HG03280 (cell line): ENCODE data around the gene SPHK1.

Source experiments
- ATAC-seq: cut with Tn5 transposase; IDR thresholded peaks from one replicate; pipeline ENCODE4 v1.9.1; 2021; ENCODE audit warnings: mild to moderate bottlenecking, moderate library complexity; ENCODE audit not compliant: unreplicated experiment

Gene SPHK1

GRCh38 chr17:76360461-76360860 lies 23.9 kb upstream of the SPHK1 start:
- ATAC-seq, result no peak

- ATAC-seq, result no peak
Observed at GRCh38 chr17:76363107-76363842, 21.1 kb upstream of the SPHK1 start.

- no peak for ATAC-seq
Observed at GRCh38 chr17:76365256-76365903, 19.0 kb upstream of the SPHK1 start.

GRCh38 chr17:76366247-76366646 lies 18.2 kb upstream of the SPHK1 start:
- no peak for ATAC-seq

DNA sequence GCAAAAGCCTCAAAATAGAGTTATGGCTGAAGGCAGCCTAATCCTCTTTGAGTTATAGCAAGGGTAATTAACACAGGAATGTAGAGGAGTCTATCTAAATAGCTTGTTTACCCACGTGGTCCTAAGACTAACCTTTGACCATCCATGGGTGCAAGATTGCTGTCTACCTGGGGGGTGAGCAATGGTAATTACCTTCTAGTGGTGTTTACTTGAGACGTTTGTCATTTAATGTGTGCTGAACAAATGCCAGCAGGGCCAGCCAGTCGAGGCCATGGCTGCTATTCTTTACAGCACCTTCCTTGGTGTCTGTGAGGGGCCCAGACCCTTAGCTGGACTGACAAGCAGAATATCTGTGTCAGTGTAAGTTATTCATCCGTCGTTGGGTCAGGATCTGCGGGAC lies 16.8 kb upstream of the SPHK1 start:
- ATAC-seq, result no peak

GRCh38 chr17:76368545-76368944 lies 15.9 kb upstream of the SPHK1 start:
- ATAC-seq, result no peak

DNA sequence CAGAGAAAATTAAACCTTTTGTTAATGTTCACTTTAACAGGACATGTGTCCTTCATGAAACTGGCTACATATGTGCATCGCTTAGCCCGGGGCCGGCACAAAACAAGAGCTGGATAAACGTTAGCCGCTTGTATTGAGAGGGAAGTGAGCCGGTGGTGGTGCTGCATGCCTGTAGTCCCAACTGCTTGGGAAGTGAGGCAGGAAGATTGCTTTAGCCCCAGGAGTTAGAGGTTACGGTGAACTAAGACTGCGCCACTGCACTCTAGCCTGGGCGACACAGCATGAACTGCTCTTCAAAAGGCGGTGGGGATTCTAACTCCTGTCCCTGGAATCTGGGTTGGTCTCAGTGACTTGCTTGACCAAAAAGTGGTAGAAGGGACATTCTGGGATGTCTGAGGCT lies 15.0 kb upstream of the SPHK1 start:
- ATAC-seq, result no peak

- no peak for ATAC-seq
Observed at GRCh38 chr17:76369804-76370203, 14.6 kb upstream of the SPHK1 start.

GRCh38 chr17:76370261-76370993 lies 14.0 kb upstream of the SPHK1 start:
- ATAC-seq, result no peak

- ATAC-seq, result no peak
Observed at GRCh38 chr17:76371656-76372628, 12.5 kb upstream of the SPHK1 start.

GRCh38 chr17:76376318-76377133 lies 7.9 kb upstream of the SPHK1 start:
- ATAC-seq, result no peak

GRCh38 chr17:76378548-76379274 lies 5.7 kb upstream of the SPHK1 start:
- no peak for ATAC-seq

GRCh38 chr17:76379275-76379641 lies 5.2 kb upstream of the SPHK1 start:
- no peak for ATAC-seq

- ATAC-seq, result no peak
Observed at GRCh38 chr17:76379646-76380376, 4.6 kb upstream of the SPHK1 start.

- ATAC-seq, result no peak
Observed at GRCh38 chr17:76381633-76382350, 2.6 kb upstream of the SPHK1 start.

- no peak for ATAC-seq
Observed at GRCh38 chr17:76382351-76382802, 2.0 kb upstream of the SPHK1 start.

- ATAC-seq, result peak; percentile 18
Observed at GRCh38 chr17:76382803-76383545, 1.4 kb upstream of the SPHK1 start.
